Left renal pelvis (tissue), 4 donors: ENCODE data around the gene ESR2. TPM values are rescaled to one million over a fixed set of nuclear protein-coding genes. Genes with fewer than 3 reads are reported as not detected.

Experiments
- DNase-seq, 4 donors: peaks; one replicate each; pipeline ENCODE4 v3.0.0-alpha.2; 2013; ENCODE audit warnings: low read depth in 4 of 4, low spot score in 3 of 4
- polyA plus RNA-seq, 4 donors: library from polyadenylated mRNA; unstranded; fragments of 120-200 nt; gene quantifications; one replicate each; pipeline ENCODE4 v1.2.1, GENCODE V29; 2013; ENCODE audit not compliant: insufficient read length in 4 of 4

Gene ESR2
- polyA plus RNA-seq, 4 donors = 0.55 to 1.4 (median 0.93) TPM

- no peak for DNase-seq
These were observed 186.7 kb downstream of the ESR2 start for GRCh38 chr14:64107438-64107837.

- no peak for DNase-seq
These were observed 196.1 kb downstream of the ESR2 start for GRCh38 chr14:64098120-64098519.

GRCh38 chr14:64095620-64096019 is 198.6 kb downstream of the ESR2 start:
- DNase-seq = no peak

- DNase-seq = no peak
These were observed 201.2 kb downstream of the ESR2 start for GRCh38 chr14:64092940-64093339.

- DNase-seq = no peak
These were observed 201.8 kb downstream of the ESR2 start for GRCh38 chr14:64092338-64092737.

- DNase-seq = no peak
These were observed 203.0 kb downstream of the ESR2 start for GRCh38 chr14:64091217-64091616.

- no peak for DNase-seq
These were observed 204.3 kb downstream of the ESR2 start for GRCh38 chr14:64089920-64090319.

GRCh38 chr14:64088647-64088964 is 205.6 kb downstream of the ESR2 start:
- DNase-seq = no peak

- no peak for DNase-seq
These were observed 211.3 kb downstream of the ESR2 start for GRCh38 chr14:64082837-64083236.

- no peak for DNase-seq
These were observed 212.9 kb downstream of the ESR2 start for GRCh38 chr14:64081174-64081746.

GRCh38 chr14:64080452-64080851 is 213.7 kb downstream of the ESR2 start:
- DNase-seq = no peak

- no peak for DNase-seq
These were observed 218.6 kb downstream of the ESR2 start for GRCh38 chr14:64075613-64076005.

- no peak for DNase-seq
These were observed 219.1 kb downstream of the ESR2 start for GRCh38 chr14:64074961-64075612.

- no peak for DNase-seq
These were observed 224.4 kb downstream of the ESR2 start for GRCh38 chr14:64069634-64070359.

- DNase-seq = no peak
These were observed 229.7 kb downstream of the ESR2 start for GRCh38 chr14:64064447-64064846.

GRCh38 chr14:64062381-64063115 is 231.6 kb downstream of the ESR2 start:
- DNase-seq = no peak

GRCh38 chr14:64061706-64062105 is 232.5 kb downstream of the ESR2 start:
- no peak for DNase-seq

GRCh38 chr14:64061115-64061514 is 233.1 kb downstream of the ESR2 start:
- DNase-seq = no peak

- DNase-seq = no peak
These were observed 233.5 kb downstream of the ESR2 start for GRCh38 chr14:64060648-64061096.

GRCh38 chr14:64060199-64060545 is 234.0 kb downstream of the ESR2 start:
- no peak for DNase-seq

- DNase-seq = no peak
These were observed 234.5 kb downstream of the ESR2 start for GRCh38 chr14:64059454-64060198.
